ENCODE results near the gene MPP1.

DNA sequence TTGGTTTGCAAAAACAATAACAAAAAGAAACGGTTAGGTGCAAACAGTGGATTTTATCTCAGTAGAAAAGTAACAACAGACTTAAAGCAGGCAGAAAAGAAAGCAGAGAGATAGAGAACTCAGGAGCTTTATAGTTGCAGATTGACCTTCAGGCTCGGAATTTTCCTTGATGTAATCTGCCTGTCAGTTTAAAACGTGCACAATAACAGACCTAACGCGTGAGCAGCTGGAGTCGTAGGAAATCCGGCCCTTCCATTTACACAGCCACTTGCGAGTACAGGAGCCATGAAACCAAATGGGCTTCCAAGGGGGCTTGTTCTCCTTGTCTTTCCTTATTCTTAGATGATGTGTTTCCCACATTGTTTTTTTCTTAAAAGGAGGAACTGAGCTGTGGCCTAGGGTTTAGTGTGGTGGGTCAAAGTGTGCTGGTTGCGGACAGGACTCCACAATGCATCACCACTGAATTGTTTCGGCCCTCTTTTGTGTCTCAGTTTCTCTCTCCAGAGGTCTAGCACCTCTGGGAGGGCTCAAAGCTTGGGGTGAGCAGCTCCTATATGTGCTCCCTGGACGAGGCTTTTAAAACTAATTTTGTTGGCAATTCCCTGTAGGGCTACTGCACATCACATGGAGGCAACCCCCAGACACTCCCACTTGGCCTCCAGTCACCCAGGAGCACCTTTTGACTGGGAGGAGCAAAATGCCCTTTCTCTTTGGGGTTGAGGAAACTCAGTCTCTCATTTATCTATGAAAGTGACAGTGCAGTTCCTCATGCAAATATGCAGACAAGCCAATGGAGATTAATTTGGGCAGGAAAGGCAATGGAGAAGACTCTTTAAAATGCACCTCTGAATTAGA is 13.9 kb upstream of the MPP1 start:
- TF ChIP-seq POLR2A (IDR thresholded peaks at IDR 0.05; ENCODE audit: low read depth, low read length): no peak
- TF ChIP-seq, protein P1, sequence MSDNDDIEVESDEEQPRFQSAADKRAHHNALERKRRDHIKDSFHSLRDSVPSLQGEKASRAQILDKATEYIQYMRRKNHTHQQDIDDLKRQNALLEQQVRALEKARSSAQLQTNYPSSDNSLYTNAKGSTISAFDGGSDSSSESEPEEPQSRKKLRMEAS (IDR thresholded peaks at IDR 0.05; ENCODE audit: insufficient read depth, insufficient read length): no peak
